B cell (primary cell): ENCODE data around the gene COG3.

Experiments used
- CTCF ChIP-seq: fragments of 200-600 bp; IDR thresholded peaks from one replicate; pipeline ENCODE4 v1.8.0; 2022; ENCODE audit warnings: antibody characterized with exemption, mild to moderate bottlenecking
- EZH2 ChIP-seq: IDR thresholded peaks from 2 replicates; pipeline ENCODE4 v1.6.1; 2012; ENCODE audit warnings: borderline replicate concordance, low read depth, mild to moderate bottlenecking, moderate library complexity, low read length; ENCODE audit not compliant: insufficient read depth, poor library complexity, severe bottlenecking

GRCh38 chr13:45584816-45585215, 120.1 kb downstream of the COG3 start:
- TF ChIP-seq CTCF (no peak), EZH2 (no peak)
